GM21360 (cell line): Measurements from ENCODE around the gene ALKBH2.

Experiments used
- ATAC-seq: cut with Tn5 transposase; IDR thresholded peaks from one replicate; pipeline ENCODE4 v1.9.1; 2021; ENCODE audit warnings: mild to moderate bottlenecking, moderate library complexity; ENCODE audit not compliant: unreplicated experiment

The ALKBH2 gene

DNA sequence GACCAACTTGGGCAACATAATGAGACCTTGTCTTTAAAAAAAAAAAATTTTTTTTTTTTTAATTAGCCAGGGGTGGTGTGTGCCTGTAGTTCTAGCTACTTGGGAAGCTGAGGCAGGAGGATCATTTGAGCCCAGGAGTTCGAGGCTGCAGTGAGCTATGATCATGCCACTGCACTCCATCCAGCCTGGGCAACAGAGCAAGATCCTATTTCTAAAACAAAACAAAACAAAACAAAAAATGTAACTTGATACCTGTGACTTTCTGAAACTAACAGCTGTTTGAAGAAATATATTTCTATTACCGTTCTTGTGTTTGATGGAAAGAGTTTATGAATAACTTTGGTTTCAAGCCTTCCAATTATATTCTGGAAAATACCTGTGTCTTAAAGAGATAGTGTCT is 21.4 kb upstream of the ALKBH2 start:
- ATAC-seq, result no peak

DNA sequence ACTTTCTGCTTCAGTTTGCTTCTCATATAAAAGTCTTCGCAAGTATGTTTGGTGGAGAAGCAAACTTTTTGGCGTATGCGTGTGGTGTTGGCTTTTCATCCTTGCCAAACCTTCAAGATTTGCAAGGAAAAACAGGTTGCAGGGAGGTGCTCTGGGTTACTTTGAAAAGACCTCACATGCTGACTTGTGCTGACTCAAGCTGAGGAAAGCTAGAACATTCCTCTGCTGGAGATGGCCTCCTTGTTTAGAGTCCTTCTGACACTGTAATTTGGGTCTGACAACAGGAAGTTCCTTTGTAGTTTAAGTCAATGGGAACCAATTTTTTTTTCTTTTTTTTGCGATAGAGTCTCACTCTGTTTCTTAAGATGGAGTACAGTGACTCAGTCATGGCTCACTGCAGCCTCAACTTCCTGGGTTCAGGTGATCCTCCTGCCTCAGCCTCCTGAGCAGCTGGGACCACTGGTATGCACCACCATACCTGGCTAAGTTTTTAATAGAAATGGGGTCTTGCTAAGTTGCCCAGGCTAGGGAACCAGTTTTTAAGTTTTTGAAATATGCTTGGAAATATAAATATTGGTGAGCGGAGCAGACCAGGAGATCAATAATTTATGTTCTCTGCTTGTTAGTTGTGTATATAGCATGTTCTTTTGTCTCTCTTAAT is 20.5 kb upstream of the ALKBH2 start:
- no peak for ATAC-seq

DNA sequence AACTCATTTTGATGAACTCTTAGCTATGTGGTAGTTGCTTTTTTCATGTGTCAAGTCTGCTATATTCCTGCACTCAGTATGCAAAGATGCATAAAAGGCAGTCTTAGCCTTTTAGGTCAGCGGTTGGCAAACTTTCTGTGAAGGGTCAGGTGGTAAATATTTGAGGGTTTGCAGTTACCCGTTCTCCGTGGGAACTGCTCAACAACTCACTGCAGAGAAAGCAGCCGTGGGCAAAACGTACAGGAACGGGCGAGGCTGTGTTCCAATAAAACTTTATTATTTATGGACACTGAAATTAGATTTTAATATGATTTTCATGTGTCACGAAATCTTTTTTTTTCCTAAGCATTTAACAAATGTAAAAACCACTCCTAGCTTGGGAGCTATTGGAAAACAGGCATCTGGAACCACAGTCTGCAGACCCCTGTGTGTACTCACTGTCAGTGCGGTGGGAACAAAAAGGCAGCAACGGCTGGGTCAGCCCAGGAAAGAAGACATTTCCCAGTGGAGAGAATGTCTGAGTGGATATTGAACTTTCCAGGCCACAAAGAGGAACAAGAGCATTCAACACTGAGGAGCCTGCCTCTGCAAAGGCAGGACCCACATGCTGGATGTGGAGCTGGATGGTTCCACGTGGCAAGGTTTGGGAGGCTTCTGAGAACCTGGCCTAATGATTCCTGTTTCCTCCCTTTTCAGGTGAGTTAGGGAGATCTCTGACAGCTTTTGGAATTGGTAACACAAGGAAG is 19.6 kb upstream of the ALKBH2 start:
- ATAC-seq, result no peak

DNA sequence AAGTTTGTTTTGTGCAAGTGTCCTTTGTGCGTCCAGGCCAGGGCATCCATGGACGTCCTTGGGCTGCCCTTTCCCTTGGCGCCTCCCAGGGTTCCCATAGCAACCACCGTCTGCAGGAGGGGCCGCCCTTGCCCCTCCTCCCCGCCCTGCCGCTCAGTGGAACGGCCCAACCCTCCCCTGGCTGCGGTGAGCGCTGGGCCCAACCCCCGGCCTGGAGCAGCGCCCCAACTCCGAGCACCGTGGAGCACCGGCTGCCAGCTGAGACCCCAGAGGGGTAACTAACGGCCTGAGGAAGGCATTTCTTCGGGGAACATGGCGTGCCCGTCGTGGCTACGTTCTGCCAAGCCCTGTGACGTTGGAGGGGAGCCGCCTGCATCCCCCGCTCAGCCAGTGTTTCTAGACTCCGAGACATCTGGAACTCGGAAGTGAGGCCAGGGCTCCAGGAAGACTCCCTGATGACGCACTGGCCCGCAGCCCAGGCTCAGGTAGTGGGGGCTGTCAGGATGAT is 17.8 kb upstream of the ALKBH2 start:
- ATAC-seq, result no peak

DNA sequence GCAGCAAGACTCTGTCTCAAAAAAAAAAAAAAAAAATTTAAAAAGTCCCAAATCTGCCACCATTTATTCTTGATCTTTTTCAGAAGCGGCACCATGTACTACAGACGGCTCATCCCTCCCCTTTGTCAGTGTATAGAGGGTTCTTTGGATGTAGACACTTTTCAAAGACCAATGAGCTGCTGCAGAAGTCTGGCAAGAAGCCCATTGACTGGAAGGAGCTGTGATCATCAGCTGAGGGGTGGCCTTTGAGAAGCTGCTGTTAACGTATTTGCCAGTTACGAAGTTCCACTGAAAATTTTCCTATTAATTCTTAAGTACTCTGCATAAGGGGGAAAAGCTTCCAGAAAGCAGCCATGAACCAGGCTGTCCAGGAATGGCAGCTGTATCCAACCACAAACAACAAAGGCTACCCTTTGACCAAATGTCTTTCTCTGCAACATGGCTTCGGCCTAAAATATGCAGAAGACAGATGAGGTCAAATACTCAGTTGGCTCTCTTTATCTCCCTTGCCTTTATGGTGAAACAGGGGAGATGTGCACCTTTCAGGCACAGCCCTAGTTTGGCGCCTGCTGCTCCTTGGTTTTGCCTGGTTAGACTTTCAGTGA is 16.6 kb upstream of the ALKBH2 start:
- ATAC-seq, result no peak

DNA sequence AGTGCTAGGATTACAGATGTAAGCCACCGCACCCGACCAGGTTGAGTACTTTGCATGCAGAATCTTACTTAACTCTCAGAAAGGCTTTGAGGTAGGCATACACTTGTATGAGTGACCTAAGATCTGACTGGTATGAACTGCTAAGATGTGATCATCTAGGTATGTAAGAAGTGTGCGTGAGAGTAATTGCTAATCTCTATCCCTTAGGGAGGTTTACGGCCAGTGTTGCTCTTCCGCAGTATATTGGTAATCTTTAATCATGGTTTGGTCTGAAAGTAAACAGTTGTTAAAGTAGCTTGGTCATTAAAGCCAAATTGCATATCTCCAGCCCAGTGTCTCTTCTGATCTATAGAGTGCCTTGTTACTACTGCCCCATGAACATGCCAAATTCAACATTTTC is 11.9 kb upstream of the ALKBH2 start:
- no peak for ATAC-seq

DNA sequence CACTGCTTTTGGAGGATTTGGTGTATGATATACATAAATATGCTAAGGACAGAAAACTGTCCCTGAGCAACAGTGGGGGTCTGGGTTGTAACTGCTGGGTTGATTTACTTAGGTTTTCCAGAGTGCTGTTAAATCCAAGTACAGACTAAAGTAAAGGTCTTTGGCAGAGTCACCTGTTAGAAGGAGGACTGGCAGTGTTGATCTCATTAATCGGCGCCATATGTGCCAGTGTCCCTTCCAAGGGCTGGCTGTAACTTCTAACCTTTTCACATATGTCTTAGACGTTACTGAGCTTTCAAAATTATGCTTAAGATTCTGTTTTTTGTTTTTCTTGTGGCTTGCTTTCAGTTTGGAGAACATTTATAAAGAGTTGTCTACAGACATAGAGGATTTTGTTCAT is 9.2 kb upstream of the ALKBH2 start:
- ATAC-seq, result no peak

DNA sequence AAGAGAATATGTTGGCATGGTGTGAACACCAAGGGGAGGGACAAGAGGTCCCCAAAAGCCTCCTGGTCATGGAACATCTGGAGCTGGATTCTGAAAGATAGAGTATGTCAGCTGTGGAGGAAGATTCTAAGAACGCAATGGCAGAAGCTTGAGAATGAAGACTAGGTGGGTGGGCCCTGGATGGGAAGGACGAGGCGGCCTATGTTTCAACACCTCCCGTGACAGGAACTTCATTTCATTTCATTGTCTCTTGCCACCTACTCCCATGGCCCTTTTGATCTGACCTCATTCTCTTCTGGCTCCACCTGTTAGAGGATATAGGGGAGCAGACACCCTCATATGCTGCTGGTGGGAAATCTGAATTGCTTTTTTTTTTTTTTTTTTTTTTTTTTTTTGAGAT is 7.5 kb upstream of the ALKBH2 start:
- no peak for ATAC-seq

DNA sequence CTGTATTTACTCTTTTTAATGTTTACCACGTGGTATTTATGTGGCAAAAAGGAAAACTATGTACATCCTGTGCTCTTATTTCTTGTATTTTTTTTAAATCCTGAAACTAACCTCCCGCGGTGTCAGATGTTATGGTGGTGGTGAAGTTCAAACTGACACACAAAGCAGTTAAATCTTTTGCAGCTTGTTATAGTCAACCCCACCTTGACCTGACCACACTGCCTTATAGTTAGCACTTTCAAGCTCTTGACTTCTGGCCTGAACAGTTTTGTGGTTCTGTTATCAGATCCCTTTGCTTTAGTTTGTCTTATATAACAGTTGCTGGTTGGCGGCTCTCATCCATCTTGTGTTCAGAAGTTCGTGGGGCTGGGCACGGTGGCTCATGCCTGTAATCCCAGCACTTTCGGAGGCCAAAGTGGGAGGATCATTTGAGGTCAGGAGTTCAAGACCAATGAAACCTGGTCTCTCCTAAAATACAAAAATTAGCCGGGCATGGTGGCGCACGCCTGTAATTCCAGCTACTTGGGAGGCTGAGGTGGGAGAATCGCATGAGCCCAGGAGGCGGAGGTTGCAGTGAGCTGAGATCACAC is 6.3 kb upstream of the ALKBH2 start:
- no peak for ATAC-seq

DNA sequence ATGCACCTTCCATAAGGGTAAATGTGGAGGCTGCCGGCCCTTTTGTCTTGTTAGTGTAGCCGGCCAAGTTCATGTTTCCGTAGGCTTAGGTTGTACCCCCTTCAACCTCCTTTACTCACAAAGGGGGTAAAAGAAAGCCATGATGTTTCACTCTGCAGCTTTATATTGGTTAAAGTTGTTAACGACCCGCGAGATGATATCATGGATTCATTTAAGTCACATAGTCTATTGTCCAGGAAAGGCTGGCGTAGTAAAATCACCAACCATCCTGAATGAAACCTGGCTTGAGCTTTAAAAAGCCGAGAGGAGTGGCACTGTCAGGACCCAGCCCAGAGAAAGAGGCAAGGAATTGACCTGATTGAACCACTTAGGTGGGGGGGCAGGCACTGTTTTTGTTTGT is 5.4 kb upstream of the ALKBH2 start:
- no peak for ATAC-seq

DNA sequence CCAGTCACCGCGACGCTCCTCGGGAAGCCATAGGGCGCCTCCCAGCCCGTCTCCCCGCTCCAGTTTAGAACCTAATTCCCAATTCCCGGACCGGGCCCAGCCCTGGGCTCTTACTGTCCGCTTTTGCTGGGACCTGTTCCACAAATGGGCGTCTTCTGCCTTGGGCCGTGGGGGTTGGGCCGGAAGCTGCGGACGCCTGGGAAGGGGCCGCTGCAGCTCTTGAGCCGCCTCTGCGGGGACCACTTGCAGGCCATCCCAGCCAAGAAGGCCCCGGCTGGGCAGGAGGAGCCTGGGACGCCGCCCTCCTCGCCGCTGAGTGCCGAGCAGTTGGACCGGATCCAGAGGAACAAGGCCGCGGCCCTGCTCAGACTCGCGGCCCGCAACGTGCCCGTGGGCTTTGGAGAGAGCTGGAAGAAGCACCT is 4.9 kb upstream of the ALKBH2 start:
- ATAC-seq, result peak; percentile 19

DNA sequence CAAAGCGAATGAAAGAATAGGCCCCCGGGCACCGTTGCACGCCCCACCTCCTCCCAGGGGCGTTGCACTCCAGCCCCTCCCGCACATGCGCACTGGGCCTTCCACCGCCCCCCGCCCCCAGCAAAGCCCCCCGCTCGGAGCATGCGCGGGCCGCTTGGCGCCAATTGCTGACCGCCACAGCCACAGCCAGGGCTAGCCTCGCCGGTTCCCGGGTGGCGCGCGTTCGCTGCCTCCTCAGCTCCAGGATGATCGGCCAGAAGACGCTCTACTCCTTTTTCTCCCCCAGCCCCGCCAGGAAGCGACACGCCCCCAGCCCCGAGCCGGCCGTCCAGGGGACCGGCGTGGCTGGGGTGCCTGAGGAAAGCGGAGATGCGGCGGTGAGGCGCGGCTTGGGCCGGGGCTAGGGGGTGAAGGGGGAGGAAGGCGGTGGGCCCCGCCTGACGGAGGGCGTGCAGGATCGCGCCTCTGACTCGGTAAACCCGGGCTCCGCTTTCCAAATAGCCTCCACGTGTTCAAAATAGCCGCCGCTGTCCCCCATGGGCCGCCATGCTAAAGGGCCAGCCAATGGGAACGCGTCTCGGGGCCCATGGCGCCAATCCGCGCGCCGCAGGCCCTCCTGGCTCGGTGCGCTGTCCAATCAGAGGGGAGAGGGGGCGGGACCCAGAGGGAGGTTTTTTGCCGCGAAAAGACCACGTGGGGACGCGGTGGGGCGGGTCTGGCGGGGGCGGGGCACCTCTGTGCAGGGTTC is 4.3 kb upstream of the ALKBH2 start, which contains the start of gene UNG:
Gene UNG (plus strand): TSS at position 163 of the 748 bp plus-strand sequence. CDS start 83 bp downstream, at position 246.
- peak; percentile 86 for ATAC-seq

DNA sequence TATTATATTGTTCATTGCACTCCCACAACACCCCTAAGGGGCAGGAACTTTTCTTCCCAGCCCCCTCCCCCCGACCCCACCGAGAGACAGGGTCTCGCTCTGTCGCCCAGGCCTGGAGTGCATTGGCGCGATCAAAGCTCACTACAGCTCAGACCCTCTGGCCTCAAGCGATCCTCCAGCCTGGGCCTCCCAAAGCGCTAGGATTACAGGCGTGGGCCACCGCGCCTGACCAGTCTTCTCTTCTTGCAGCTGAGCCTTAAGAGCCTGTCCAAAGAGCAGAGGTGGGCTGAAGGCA is 3.8 kb upstream of the ALKBH2 start:
- ATAC-seq, result no peak

DNA sequence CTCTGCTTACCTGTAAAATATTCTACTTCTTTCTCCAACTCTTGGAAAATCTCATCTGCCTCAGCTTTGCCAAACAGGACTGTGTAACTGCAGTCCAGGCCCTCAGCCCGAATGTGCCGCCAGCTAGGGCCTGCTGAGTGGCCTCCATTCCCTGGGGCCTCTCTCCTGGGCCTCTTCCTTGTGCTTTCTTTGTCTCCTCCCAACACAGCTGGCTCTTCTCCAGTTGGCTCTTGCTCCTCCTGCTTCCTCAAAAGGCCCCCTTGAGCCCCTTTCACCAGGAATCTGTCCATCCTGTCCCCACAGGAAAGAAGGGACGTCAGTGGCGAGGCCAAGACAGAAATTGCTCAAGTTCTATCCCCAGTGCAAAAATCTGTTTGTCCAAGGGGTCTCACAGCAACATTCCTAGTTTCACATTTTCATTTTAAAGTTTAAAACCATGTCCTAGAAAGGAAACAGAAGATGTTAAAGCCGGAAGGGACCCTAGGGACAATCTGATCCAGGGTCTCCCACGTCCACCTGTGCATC is 713 bp downstream of the ALKBH2 start:
- ATAC-seq, result no peak

DNA sequence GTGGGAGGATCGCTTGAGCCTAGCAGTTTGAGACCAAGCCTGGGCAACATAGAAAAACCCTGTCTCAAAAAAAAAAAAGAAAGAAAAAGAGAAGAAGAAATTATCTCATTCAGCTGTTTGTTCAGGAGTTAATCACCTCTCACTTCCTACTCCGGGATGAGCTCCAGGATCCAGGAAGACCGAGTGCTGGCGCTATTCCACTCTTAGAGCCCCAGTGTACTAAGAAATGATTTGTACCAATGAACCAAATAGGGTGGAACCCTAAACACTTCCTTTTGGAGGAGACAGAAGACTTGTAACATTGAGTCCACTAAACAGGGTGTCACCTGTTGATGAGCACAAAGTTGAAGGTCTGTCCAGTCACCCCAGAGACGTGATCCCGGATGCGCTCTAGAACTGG is 3.6 kb downstream of the ALKBH2 start:
- no peak for ATAC-seq

DNA sequence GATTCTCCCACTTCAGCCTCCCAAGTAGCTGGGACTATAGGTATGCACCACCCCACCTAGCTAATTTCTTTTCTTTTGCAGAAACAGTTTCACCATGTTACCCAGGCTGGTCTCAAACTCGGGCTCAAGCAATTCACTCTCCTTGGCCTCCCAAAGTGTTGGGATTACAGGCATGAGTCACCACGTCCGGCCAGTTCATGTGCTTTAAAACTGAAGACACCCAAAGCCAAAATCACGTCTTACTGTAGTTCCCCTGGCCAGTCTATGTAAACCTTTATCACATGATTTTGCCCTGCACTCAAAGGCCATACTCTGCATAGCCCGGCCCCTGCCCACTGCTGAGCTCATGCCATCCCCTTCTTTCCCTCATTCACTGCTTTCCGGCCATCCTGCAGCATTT is 4.5 kb downstream of the ALKBH2 start:
- ATAC-seq, result no peak

DNA sequence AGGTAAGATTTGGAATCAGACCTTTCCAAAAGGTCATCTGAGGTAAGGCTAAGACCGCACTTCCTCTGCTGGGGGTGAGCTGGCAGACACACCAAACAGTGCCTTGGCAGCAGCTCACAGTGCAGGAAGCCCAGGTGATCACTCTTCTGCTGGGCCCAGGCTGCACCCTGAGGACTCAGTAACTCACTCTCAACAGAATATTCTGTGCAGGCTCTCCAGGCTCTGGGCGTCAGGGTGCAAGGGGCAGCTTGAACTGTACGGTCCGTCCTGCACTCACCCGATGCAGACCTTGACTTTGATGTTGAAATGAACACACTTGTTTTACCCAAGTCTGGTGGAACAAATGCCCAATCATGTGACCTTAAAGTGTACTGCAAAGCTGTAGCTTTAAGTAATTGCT is 6.0 kb downstream of the ALKBH2 start:
- no peak for ATAC-seq

DNA sequence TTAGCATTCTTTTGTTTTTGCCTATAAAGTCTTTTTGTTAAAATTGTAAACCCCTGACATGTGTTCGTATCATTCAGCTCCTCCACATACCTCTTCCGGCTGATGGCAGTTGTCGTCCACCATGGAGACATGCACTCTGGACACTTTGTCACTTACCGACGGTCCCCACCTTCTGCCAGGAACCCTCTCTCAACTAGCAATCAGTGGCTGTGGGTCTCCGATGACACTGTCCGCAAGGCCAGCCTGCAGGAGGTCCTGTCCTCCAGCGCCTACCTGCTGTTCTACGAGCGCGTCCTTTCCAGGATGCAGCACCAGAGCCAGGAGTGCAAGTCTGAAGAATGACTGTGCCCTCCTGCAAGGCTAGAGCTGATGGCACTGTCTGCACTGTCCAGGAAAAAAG is 7.7 kb downstream of the ALKBH2 start:
- ATAC-seq, result no peak

DNA sequence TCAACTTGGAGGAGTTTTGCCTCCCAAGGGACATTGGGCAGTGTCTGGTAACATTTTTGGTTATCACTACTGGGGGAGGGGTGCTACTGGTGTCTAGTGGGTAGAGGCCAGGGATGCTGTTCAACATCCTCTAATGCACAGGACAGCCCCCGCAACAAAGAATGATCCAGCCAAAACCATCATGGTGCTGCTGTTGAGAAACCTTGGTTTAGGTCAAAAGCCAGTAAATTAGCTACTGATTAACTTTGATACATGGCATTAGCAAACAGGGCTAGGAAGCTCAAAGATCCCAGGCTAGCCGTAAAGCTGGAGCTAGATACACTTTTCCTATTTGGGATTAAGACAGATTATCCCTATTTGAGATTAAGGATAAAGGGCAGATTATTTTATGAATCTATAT is 8.8 kb downstream of the ALKBH2 start:
- ATAC-seq, result no peak

DNA sequence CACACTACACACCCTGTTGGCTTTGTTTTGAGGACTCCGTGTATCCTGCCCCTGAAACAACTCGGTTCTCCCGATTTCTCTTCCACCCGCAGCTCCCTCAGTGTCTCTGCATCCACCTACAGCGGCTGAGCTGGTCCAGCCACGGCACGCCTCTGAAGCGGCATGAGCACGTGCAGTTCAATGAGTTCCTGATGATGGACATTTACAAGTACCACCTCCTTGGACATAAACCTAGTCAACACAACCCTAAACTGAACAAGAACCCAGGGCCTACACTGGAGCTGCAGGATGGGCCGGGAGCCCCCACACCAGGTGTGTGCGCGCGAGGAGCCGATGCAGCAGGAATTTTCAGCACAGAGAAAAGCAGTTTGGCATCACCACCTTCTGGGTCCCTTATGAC is 10.5 kb downstream of the ALKBH2 start:
- ATAC-seq, result no peak

DNA sequence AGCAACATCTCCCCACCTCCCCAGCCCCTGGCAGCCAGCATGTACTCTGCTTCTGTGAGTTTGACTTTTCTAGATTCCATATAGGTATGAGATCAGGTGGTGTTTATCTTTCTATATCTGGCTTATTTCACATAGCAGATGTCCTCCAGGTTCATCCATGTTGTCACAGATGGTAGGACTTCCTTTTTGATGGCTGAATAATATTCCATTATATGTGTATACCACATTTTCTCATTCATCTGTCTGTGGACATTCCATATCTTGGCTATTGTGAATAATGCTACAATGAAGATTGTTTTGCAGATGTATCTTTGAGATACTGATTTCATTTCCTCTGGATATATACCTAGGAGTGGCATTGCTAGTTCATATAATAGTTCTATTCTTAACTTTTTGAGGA is 18.4 kb downstream of the ALKBH2 start:
- ATAC-seq, result no peak
